Muscle layer of colon (tissue), 2 donors: ENCODE results near the gene CYP39A1.

Experiments used
- H3K27ac ChIP-seq: one replicate; pipeline ENCODE4 v1.7.0; 2013; ENCODE audit warnings: low read depth, mild to moderate bottlenecking, low read length, moderate library complexity
- H3K27me3 ChIP-seq, 2 donors: one replicate each; pipeline ENCODE4 v1.7.0; 2013; ENCODE audit warnings: low read length in 2 of 2, mild to moderate bottlenecking in 2 of 2; ENCODE audit not compliant: insufficient read depth in 2 of 2, control insufficient read depth in 1 of 2
- H3K36me3 ChIP-seq: one replicate; pipeline ENCODE4 v1.7.0; 2013; ENCODE audit warnings: mild to moderate bottlenecking, low read length; ENCODE audit not compliant: insufficient read depth
- H3K4me1 ChIP-seq: one replicate; pipeline ENCODE4 v1.7.0; 2013; ENCODE audit warnings: mild to moderate bottlenecking, low read length; ENCODE audit not compliant: insufficient read depth
- H3K4me3 ChIP-seq, 2 donors: one replicate each; pipeline ENCODE4 v1.7.0; 2013; ENCODE audit warnings: low read length in 2 of 2, low read depth in 1 of 2, mild to moderate bottlenecking in 1 of 2, moderate library complexity in 1 of 2
- H3K9ac ChIP-seq: one replicate; pipeline ENCODE4 v1.7.0; 2013; ENCODE audit warnings: low read length
- H3K9me3 ChIP-seq: one replicate; pipeline ENCODE4 v1.7.0; 2013; ENCODE audit warnings: mild to moderate bottlenecking, low read length
- donor health status: abdominal sarcoma.
- donor health status: Adenocarcinoma of cecum.

CYP39A1 gene

GRCh38 chr6:46652603-46653438, at the start of gene CYP39A1, which contains the start of gene SLC25A27:
CYP39A1 (minus strand) TSS chr6:46652818; CDS start chr6:46652582, 236 bp downstream.
SLC25A27 (plus strand) TSS chr6:46652975; CDS start chr6:46653193, 218 bp downstream.
- peaks cover 3% of the 10 kb centered on the region for H3K36me3 ChIP-seq
- peak within 1 kb of the TSS; percentile 82 for H3K27ac ChIP-seq
- no peaks in the 10 kb centered on the region for H3K27me3 ChIP-seq
- H3K9me3 ChIP-seq, result no peaks in the 10 kb centered on the region
- peak within 1 kb of the TSS; percentile 54 to 100 for H3K4me3 ChIP-seq
- H3K9ac ChIP-seq, result peak within 1 kb of the TSS; percentile 60
- H3K4me1 ChIP-seq, result peaks cover 17% of the 10 kb centered on the region

GRCh38 chr6:46699970-46700369, 47.4 kb upstream of the CYP39A1 start:
- Histone ChIP-seq H3K9me3 (no peaks in the 10 kb centered on the region), H3K9ac (no peak overlapping the region), H3K36me3 (no peaks in the 10 kb centered on the region), H3K27me3 (no peaks in the 10 kb centered on the region), H3K4me3 (no peak overlapping the region), H3K4me1 (no peaks in the 10 kb centered on the region), H3K27ac (no peak overlapping the region)

DNA sequence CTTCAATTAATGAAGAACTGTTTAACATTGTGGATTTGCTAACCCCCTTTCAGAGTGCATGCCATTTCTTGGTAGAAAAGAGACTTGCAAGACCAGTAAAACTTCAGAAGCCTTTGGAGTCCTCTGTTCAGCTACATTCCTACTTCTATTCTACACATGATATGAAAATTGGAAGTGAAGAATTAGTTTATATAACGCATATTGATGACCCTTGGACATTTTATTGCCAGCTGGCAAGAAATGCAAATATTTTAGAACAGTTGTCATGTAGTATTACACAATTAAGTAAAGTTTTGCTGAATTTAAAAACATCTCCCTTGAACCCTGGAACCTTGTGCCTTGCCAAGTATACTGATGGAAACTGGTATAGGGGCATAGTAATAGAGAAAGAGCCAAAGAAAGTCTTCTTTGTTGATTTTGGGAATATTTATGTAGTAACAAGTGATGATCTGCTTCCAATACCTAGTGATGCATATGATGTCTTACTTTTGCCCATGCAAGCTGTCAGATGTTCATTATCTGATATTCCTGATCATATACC, 38.4 kb upstream of the CYP39A1 start:
- Histone ChIP-seq H3K27ac (no peak overlapping the region), H3K4me1 (no peaks in the 10 kb centered on the region), H3K4me3 (no peak overlapping the region), H3K9me3 (no peaks in the 10 kb centered on the region), H3K27me3 (no peaks in the 10 kb centered on the region), H3K36me3 (no peaks in the 10 kb centered on the region), H3K9ac (no peak overlapping the region)

DNA sequence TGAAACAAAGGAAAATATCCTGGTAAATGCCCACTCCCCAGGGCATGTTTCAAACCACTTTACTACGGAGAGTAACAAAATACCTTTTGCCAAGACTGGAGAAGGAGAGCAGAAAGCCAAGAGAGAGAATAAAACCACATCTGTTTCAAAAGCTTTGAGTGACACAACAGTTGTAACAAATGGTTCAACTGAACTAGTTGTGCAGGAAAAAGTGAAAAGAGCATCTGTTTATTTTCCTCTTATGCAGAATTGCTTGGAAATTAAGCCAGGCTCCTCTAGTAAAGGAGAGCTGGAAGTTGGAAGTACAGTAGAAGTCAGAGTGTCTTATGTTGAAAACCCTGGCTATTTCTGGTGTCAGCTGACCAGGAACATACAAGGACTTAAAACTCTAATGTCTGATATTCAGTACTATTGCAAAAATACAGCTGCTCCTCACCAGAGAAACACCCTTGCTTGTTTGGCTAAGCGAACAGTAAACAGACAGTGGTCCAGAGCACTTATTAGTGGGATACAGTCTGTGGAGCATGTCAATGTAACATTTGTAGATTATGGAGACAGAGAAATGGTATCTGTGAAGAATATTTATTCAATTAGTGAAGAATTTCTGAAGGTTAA, 37.6 kb upstream of the CYP39A1 start:
- Histone ChIP-seq H3K4me3 (no peak overlapping the region), H3K4me1 (no peaks in the 10 kb centered on the region), H3K27ac (no peak overlapping the region)

GRCh38 chr6:46689657-46690056, 37.0 kb upstream of the CYP39A1 start:
- Histone ChIP-seq H3K27ac (no peak overlapping the region), H3K27me3 (no peaks in the 10 kb centered on the region), H3K9me3 (no peaks in the 10 kb centered on the region)

More for the DNA sequence above, 37.6 kb upstream of the CYP39A1 start:
- no peak overlapping the region for H3K9ac ChIP-seq
- H3K9me3 ChIP-seq, result no peaks in the 10 kb centered on the region
- H3K27me3 ChIP-seq, result no peaks in the 10 kb centered on the region
- H3K36me3 ChIP-seq, result no peaks in the 10 kb centered on the region

GRCh38 chr6:46688966-46689335, 36.3 kb upstream of the CYP39A1 start:
- no peak overlapping the region for H3K27ac ChIP-seq
- no peak overlapping the region for H3K9ac ChIP-seq
- H3K27me3 ChIP-seq, result no peaks in the 10 kb centered on the region
- H3K4me1 ChIP-seq, result no peaks in the 10 kb centered on the region
- no peaks in the 10 kb centered on the region for H3K9me3 ChIP-seq
- no peaks in the 10 kb centered on the region for H3K36me3 ChIP-seq
- no peak overlapping the region for H3K4me3 ChIP-seq

More at GRCh38 chr6:46689657-46690056, 37.0 kb upstream of the CYP39A1 start:
- no peaks in the 10 kb centered on the region for H3K36me3 ChIP-seq
- H3K9ac ChIP-seq, result no peak overlapping the region
- H3K4me1 ChIP-seq, result no peaks in the 10 kb centered on the region
- H3K4me3 ChIP-seq, result no peak overlapping the region

DNA sequence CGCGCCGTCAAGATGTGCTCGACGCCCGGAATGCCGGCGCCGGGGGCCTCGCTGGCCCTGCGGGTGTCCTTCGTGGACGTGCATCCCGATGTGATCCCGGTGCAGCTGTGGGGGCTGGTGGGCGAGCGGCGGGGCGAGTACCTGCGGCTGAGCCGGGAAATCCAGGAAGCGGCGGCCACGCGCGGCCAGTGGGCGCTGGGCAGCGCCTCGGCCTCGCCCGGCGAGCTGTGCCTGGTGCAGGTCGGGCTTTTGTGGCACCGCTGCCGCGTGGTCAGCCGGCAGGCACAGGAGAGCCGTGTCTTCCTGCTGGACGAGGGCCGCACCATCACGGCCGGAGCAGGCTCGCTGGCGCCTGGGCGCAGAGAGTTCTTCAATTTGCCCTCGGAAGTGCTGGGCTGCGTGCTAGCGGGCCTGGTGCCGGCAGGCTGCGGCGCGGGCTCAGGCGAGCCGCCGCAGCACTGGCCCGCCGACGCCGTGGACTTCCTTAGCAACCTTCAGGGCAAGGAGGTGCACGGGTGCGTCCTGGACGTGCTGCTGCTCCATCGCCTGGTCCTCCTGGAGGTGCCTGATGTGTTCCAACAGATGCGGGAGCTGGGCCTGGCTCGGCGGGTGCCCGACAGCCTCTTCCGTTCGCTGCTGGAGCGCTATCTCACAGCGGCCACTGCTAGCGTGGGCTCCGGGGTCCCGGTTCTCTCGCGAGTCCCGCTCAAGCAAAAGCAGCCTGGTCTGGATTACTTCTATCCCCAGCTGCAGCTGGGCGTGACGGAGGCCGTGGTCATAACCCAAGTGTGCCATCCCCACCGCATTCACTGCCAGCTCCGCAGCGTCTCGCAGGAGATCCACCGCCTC, 35.7 kb upstream of the CYP39A1 start:
- Histone ChIP-seq H3K9ac (no peak overlapping the region), H3K36me3 (no peaks in the 10 kb centered on the region), H3K4me3 (no peak overlapping the region), H3K4me1 (no peaks in the 10 kb centered on the region), H3K27me3 (no peaks in the 10 kb centered on the region), H3K9me3 (no peaks in the 10 kb centered on the region), H3K27ac (no peak overlapping the region)

GRCh38 chr6:46687619-46688097, 35.0 kb upstream of the CYP39A1 start, which contains the start of gene TDRD6:
TDRD6 (plus strand) TSS chr6:46687885; CDS start chr6:46688129, 244 bp downstream.
- H3K9ac ChIP-seq, result no peak within 1 kb of the TSS
- no peaks in the 10 kb centered on the region for H3K9me3 ChIP-seq
- no peak within 1 kb of the TSS for H3K27ac ChIP-seq
- H3K27me3 ChIP-seq, result no peaks in the 10 kb centered on the region
- no peaks in the 10 kb centered on the region for H3K4me1 ChIP-seq
- H3K4me3 ChIP-seq, result no peak within 1 kb of the TSS
- no peaks in the 10 kb centered on the region for H3K36me3 ChIP-seq

GRCh38 chr6:46684771-46685170, 32.2 kb upstream of the CYP39A1 start:
- H3K27ac ChIP-seq, result no peak overlapping the region

GRCh38 chr6:46677314-46677654, 24.7 kb upstream of the CYP39A1 start:
- Histone ChIP-seq H3K27ac (no peak overlapping the region), H3K4me1 (no peaks in the 10 kb centered on the region), H3K4me3 (no peak overlapping the region), H3K9ac (no peak overlapping the region), H3K36me3 (peaks cover 25% of the 10 kb centered on the region), H3K27me3 (no peaks in the 10 kb centered on the region), H3K9me3 (no peaks in the 10 kb centered on the region)

More at GRCh38 chr6:46684771-46685170, 32.2 kb upstream of the CYP39A1 start:
- Histone ChIP-seq H3K4me1 (no peaks in the 10 kb centered on the region), H3K9me3 (no peaks in the 10 kb centered on the region), H3K27me3 (no peaks in the 10 kb centered on the region), H3K4me3 (no peak overlapping the region), H3K36me3 (no peaks in the 10 kb centered on the region), H3K9ac (no peak overlapping the region)
